Right lobe of liver (tissue), 4 donors: ENCODE data around the gene HOXA9.

Source experiments
- CTCF ChIP-seq, 4 donors: fragments of 200-600 bp in 3 of 4; fragments of 450-650 bp in 1 of 4; IDR thresholded peaks; one replicate each; pipeline versions ENCODE4 v1.5.1 to v1.8.0; 2016 to 2022; ENCODE audit warnings: antibody characterized with exemption in 4 of 4, mild to moderate bottlenecking in 2 of 4
- POLR2A ChIP-seq: fragments of 450-650 bp; IDR thresholded peaks from one replicate; pipeline ENCODE4 v1.6.1; 2017; ENCODE audit warnings: antibody characterized with exemption, mild to moderate bottlenecking
- donor health status: DM: no; HTN: no; CAD: no.
- donor health status: DM: no; HTN: no; CAD: no.
- donor health status: DM: no; HTN: yes; CAD: no.

- no peak for TF ChIP-seq CTCF (IDR thresholded peaks at IDR 0.05)
- TF ChIP-seq POLR2A, result no peak
Measured at GRCh38 chr7:27167916-27168264, 2.6 kb upstream of the HOXA9 start.
